ENCODE results near the gene EMC9.

- TF ChIP-seq MTA2 (IDR thresholded peaks at IDR 0.05; ENCODE audit: low read depth) (no peak), E2F4 (IDR thresholded peaks at IDR 0.05; ENCODE audit: low read depth, low read length) (no peak), RAD51 (IDR thresholded peaks at IDR 0.05) (no peak), HCFC1 (IDR thresholded peaks at IDR 0.05; ENCODE audit: low read length) (no peak), MAX (IDR thresholded peaks at IDR 0.05; ENCODE audit: low read depth, low read length) (no peak), CTCF (IDR thresholded peaks at IDR 0.05 in 2 of 3, conservative IDR thresholded peaks at IDR 0.05 in 1 of 3; ENCODE audit: control insufficient read depth in 2 of 3, extremely low read depth in 1 of 3, insufficient read depth in 1 of 3, low read depth in 3 of 3, low read length in 3 of 3) (no peak), EGR1 (IDR thresholded peaks at IDR 0.05; ENCODE audit: borderline replicate concordance in 1 of 2, low read depth in 2 of 2, low read length in 2 of 2) (no peak), POLR2AphosphoS5 (IDR thresholded peaks at IDR 0.05; ENCODE audit: low read length) (no peak), ZZZ3 (IDR thresholded peaks at IDR 0.05; ENCODE audit: control insufficient read depth, insufficient read length, low read depth) (no peak), ZBTB33 (IDR thresholded peaks at IDR 0.05) (no peak), STAT3 (IDR thresholded peaks at IDR 0.05; ENCODE audit: low read depth, low read length) (no peak), IRF3 (IDR thresholded peaks at IDR 0.05) (no peak), MLLT1 (IDR thresholded peaks at IDR 0.05) (no peak)
Measured at GRCh38 chr14:24159777-24160498, 18.5 kb upstream of the EMC9 start.
